ENCODE measurements around the gene POTEB.
"Not testable (repeated sequence)": the region's sequence is repeated elsewhere in the genome, so short reads cannot be mapped to it uniquely, and the experiment has no call there.

POTEB gene

DNA sequence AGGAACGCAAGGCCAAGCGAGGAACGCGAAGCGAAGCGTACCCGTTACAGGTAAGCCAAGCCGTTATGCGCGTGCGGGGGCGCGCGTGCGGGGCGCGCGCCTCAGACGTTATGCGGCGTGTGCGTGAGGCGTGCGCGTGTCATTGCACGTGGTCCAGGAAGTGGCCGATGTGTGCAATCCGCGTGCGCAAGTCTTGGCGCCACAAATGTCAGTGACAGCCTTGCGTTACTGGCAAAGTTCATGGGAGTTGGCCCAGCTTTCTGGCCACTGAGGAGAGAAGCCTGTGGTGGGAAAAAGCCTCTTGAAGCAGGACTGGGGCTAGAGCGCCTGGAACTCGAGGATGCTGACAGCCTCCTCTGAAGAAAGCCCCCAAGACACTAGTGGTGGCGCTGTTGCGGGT lies at the start of gene POTEB:
TSS of gene POTEB (minus strand) at position 101 of the 400 bp plus-strand sequence. CDS start 489 bp downstream, outside the sequence.
- not testable (repeated sequence) for DNase-seq (ENCODE audit: low spot score)

DNA sequence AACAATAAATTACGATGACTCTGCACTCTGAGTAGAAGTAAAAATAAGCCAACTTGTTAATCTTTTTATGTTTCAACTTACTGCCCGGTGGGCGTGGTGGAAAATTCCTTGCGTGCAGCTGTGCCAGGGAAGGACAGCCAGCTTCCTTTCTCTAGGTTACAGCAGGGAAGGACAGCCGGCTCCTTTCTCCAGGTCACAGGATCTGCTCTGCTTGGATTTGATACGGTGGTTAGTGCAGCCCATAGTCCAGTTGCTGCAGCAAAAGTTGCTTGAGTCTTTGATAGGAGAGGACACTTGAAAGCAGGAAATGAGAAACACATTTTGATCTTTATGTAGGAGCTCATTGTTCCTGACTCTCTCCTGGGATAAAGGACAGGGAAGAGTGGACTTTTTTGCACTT lies 13.4 kb upstream of the POTEB start:
- not testable (repeated sequence) for DNase-seq (ENCODE audit: low spot score)

DNA sequence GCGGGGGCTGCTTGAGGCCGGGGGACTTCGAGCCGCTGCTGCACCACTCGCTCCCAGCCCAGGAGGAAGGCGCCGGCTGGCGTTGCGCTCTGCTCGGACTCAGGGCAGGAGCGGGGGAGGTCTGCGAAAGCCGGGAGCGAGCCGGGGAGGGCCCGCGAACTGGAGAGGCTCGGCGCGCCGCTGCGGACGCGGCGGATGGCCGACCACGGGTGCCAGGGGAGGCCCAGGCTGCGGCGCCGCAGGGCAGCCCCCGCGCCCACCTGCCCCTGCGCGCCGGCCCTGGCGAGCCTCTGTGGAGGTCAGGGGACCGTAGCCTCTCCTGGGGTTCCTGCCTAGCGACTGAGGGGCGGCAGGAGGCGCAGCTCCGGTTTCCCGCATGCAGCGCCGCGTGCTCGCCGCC lies 12.0 kb upstream of the POTEB start:
- DNase-seq (ENCODE audit: low spot score) = not testable (repeated sequence)

DNA sequence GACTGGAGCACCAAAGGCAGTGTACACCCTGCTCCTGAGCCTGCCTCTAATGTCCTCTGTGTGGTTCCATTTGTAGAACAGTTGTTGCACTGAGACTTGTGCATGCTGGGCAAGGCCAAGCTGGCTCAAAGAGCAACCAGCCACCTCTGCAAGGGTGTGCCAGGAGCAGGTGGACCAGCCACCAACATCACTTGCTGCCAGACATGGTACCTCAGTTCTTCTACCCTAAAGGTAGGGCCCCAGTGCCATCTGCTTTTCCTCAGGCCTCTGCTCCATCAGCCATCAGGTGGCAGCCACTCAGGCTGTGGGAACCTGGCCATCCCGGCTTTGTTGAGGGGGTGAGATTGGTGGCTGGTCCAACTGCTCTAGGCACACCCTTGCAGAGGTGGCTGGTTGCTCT lies 38.7 kb downstream of the POTEB start:
- DNase-seq (ENCODE audit: low spot score) = not testable (repeated sequence)
